ENCODE measurements around the gene ADARB2. TPM values are rescaled to one million over a fixed set of nuclear protein-coding genes. Genes with fewer than 3 reads are reported as not detected.
"Not testable (repeated sequence)": the region's sequence is repeated elsewhere in the genome, so short reads cannot be mapped to it uniquely, and the experiment has no call there.

ADARB2 gene
- total RNA-seq, 1 donor from 2014 or later: 38.7 TPM

GRCh38 chr10:1160561-1161314, 576.6 kb downstream of the ADARB2 start:
- TF ChIP-seq CTCF (IDR thresholded peaks at IDR 0.05): no peak
- H3K36me3 Mint-ChIP-seq (ENCODE audit: unreplicated experiment): no peaks in the 10 kb centered on the region
- no peaks in the 10 kb centered on the region for H3K9me3 Mint-ChIP-seq (ENCODE audit: unreplicated experiment)
- peak; percentile 72 for DNase-seq (ENCODE audit: extremely low spot score, unreplicated experiment)
- no peak overlapping the region for H3K27ac Mint-ChIP-seq (ENCODE audit: unreplicated experiment)
- peaks cover 31% of the 10 kb centered on the region for H3K27me3 Mint-ChIP-seq (ENCODE audit: unreplicated experiment)
- no peak overlapping the region for H3K4me3 Mint-ChIP-seq (ENCODE audit: unreplicated experiment)
- H3K4me1 Mint-ChIP-seq (ENCODE audit: unreplicated experiment): no peaks in the 10 kb centered on the region

- H3K4me1 Mint-ChIP-seq (ENCODE audit: unreplicated experiment): no peaks in the 10 kb centered on the region
- peaks cover 23% of the 10 kb centered on the region for H3K27me3 Mint-ChIP-seq (ENCODE audit: unreplicated experiment)
- H3K27ac Mint-ChIP-seq (ENCODE audit: unreplicated experiment): no peak overlapping the region
- H3K4me3 Mint-ChIP-seq (ENCODE audit: unreplicated experiment): no peak overlapping the region
- no peaks in the 10 kb centered on the region for H3K36me3 Mint-ChIP-seq (ENCODE audit: unreplicated experiment)
- no peaks in the 10 kb centered on the region for H3K9me3 Mint-ChIP-seq (ENCODE audit: unreplicated experiment)
- peak; percentile 77 for DNase-seq (ENCODE audit: extremely low spot score, unreplicated experiment)
- no peak for TF ChIP-seq CTCF (IDR thresholded peaks at IDR 0.05)
These were observed 577.9 kb downstream of the ADARB2 start for GRCh38 chr10:1159131-1160061.

DNA sequence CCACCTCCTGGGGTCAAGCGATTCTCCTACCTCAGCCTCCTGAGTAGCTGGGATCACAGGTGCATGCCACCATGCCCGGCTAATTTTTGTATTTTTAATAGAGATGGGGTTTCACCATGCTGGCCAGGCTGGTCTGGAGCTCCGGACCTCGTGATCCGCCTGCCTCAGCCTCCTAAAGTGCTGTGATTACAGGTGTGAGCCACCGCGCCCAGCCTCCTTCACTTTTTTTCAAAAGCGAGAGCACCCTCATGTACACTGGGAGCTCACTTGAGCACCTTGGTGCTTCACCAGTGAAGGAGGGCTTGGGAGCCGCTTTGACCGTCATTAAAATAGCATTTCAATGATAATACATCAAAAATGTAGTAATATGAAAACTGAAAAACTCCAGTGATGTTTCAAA, 578.8 kb downstream of the ADARB2 start:
- H3K4me3 Mint-ChIP-seq (ENCODE audit: unreplicated experiment); H3K9me3 Mint-ChIP-seq (ENCODE audit: unreplicated experiment); H3K36me3 Mint-ChIP-seq (ENCODE audit: unreplicated experiment); H3K4me1 Mint-ChIP-seq (ENCODE audit: unreplicated experiment); H3K27ac Mint-ChIP-seq (ENCODE audit: unreplicated experiment): not testable (repeated sequence)
- DNase-seq (ENCODE audit: extremely low spot score, unreplicated experiment): peak; percentile 56
- peaks cover 23% of the 10 kb centered on the region for H3K27me3 Mint-ChIP-seq (ENCODE audit: unreplicated experiment)

GRCh38 chr10:1158066-1158465, 579.3 kb downstream of the ADARB2 start:
- H3K9me3 Mint-ChIP-seq (ENCODE audit: unreplicated experiment): no peaks in the 10 kb centered on the region
- H3K4me1 Mint-ChIP-seq (ENCODE audit: unreplicated experiment): no peaks in the 10 kb centered on the region
- TF ChIP-seq CTCF (IDR thresholded peaks at IDR 0.05): no peak
- peaks cover 23% of the 10 kb centered on the region for H3K27me3 Mint-ChIP-seq (ENCODE audit: unreplicated experiment)
- H3K4me3 Mint-ChIP-seq (ENCODE audit: unreplicated experiment): no peak overlapping the region
- H3K36me3 Mint-ChIP-seq (ENCODE audit: unreplicated experiment): no peaks in the 10 kb centered on the region
- peak; percentile 19 for DNase-seq (ENCODE audit: extremely low spot score, unreplicated experiment)
- H3K27ac Mint-ChIP-seq (ENCODE audit: unreplicated experiment): no peak overlapping the region

DNA sequence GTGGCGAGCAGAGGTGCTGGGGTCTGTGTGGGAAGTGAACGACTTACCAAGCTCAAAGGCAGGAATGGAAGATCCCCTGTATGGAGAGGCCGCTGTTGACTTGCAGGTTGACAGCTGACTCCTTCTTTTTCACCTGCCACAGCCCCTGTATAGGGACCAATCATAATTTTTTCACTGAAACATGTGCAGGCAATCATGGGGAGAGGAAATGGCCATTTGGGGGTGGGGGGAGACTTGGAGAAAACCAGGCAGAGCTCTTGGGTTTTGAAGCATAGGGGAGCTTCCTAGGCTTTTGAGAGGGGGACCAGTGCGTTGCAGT, 579.8 kb downstream of the ADARB2 start:
- no peak for TF ChIP-seq CTCF (IDR thresholded peaks at IDR 0.05)
- no peak overlapping the region for H3K4me3 Mint-ChIP-seq (ENCODE audit: unreplicated experiment)
- no peak for DNase-seq (ENCODE audit: extremely low spot score, unreplicated experiment)
- H3K27me3 Mint-ChIP-seq (ENCODE audit: unreplicated experiment): peaks cover 24% of the 10 kb centered on the region
- H3K4me1 Mint-ChIP-seq (ENCODE audit: unreplicated experiment): no peaks in the 10 kb centered on the region
- no peaks in the 10 kb centered on the region for H3K9me3 Mint-ChIP-seq (ENCODE audit: unreplicated experiment)
- H3K27ac Mint-ChIP-seq (ENCODE audit: unreplicated experiment): no peak overlapping the region
- H3K36me3 Mint-ChIP-seq (ENCODE audit: unreplicated experiment): no peaks in the 10 kb centered on the region
